Kidney (tissue), 14 donors: ENCODE data around the gene RDH12. TPM values are rescaled to one million over a fixed set of nuclear protein-coding genes. Genes with fewer than 3 reads are reported as not detected.

ENCODE experiments used
- DNase-seq, 5 donors: peaks; one replicate each; pipeline ENCODE4 v3.0.0-alpha.2; 2013 to 2020
- FAIRE-seq: peaks from 2 replicates; lab custom pipeline; 2012; peaks lifted over from hg19 to GRCh38; lab: Jason Lieb, UNC
- H3K27ac ChIP-seq, 2 donors: one replicate each; pipeline ENCODE4 v1.7.0; 2013; ENCODE audit warnings: low read depth in 2 of 2, low read length in 2 of 2, inconsistent platforms in 1 of 2
- H3K27me3 ChIP-seq: one replicate; pipeline ENCODE4 v1.7.1; 2013; ENCODE audit warnings: low read length, inconsistent platforms; ENCODE audit not compliant: control insufficient read depth, insufficient read depth
- H3K36me3 ChIP-seq, 3 donors: one replicate each; pipeline versions ENCODE4 v1.7.0 to v1.7.1; 2013; ENCODE audit warnings: low read length in 3 of 3, control low read depth in 1 of 3, inconsistent platforms in 1 of 3; ENCODE audit not compliant: insufficient read depth in 3 of 3, control insufficient read depth in 2 of 3
- H3K4me1 ChIP-seq, 3 donors: one replicate each; pipeline versions ENCODE4 v1.7.0 to v1.7.1; 2013; ENCODE audit warnings: low read length in 3 of 3, inconsistent platforms in 1 of 3, low read depth in 1 of 3; ENCODE audit not compliant: control insufficient read depth in 2 of 3, insufficient read depth in 2 of 3
- H3K4me3 ChIP-seq, 3 donors: one replicate each; pipeline versions ENCODE4 v1.7.0 to v1.8.1; 2013; ENCODE audit warnings: low read length in 3 of 3, control low read depth in 1 of 3, inconsistent platforms in 1 of 3
- H3K9ac ChIP-seq, 3 donors: one replicate each; pipeline versions ENCODE4 v1.7.0 to v1.7.1; 2013; ENCODE audit warnings: low read length in 3 of 3, control low read depth in 1 of 3, inconsistent platforms in 1 of 3
- H3K9me3 ChIP-seq, 3 donors: one replicate each; pipeline versions ENCODE4 v1.7.0 to v1.7.1; 2013; ENCODE audit warnings: low read length in 3 of 3, control low read depth in 1 of 3, inconsistent platforms in 1 of 3; ENCODE audit not compliant: control insufficient read depth in 2 of 3, insufficient read depth in 1 of 3
- intact Hi-C: fragments of 100-400 bp; cut with DNase I; formaldehyde crosslinking; loops from one replicate; pipeline ENCODE4 v1.11.1; 2022
- polyA plus RNA-seq: library from polyadenylated mRNA; stranded (reverse); fragments of 350-450 nt; fragmentation: Illumina TruSeq; extraction: RNeasy Lipid Tissue Mini Kit (QIAGEN cat#74804); gene quantifications from one replicate; pipeline ENCODE4 v1.2.3, GENCODE V29; 2014; ENCODE audit warnings: low read depth, low replicate concordance; ENCODE audit not compliant: insufficient read depth
- total RNA-seq: library from RNA; stranded (reverse); fragmentation: NEBNext Ultra II Directional; extraction: Animal tissue kit (Norgen Biotek cat#: 25700); gene quantifications from one replicate; pipeline ENCODE4 v1.2.1, GENCODE V29; 2021
- TF ChIP-seq, protein P1 (sequence below): IDR thresholded peaks from 3 replicates; pipeline ENCODE4 v1.5.1; 2012; ENCODE audit warnings: mild to moderate bottlenecking, moderate library complexity, borderline replicate concordance; ENCODE audit not compliant: insufficient read depth; ENCODE audit errors: extremely low read depth
- donor health status: control.
- donor health status: control.
- donor health status: control.
- donor health status: control.
- donor health status: control.
- donor health status: DM: yes; HTN: yes; CAD: no.
- donor health status: Normal renal cell carcinoma (clear cell type).

The RDH12 gene
- total and polyA plus RNA-seq, 2 donors from 2014 or later, result 0.22 to 10.0 TPM

- DNase-seq, result no peak
These were observed 58.2 kb downstream of the RDH12 start for GRCh38 chr14:67759916-67760315.

GRCh38 chr14:67762051-67762450 is 60.4 kb downstream of the RDH12 start:
- Histone ChIP-seq H3K9ac (no peak overlapping the region), H3K27me3 (no peaks in the 10 kb centered on the region), H3K36me3 (peaks cover 4 to 47% (median 28%) of the 10 kb centered on the region in 3 donors), H3K9me3 (no peaks in the 10 kb centered on the region), H3K4me3 (no peak overlapping the region), H3K27ac (no peak overlapping the region), H3K4me1 (no peaks in the 10 kb centered on the region)
- no peak for FAIRE-seq
- DNase-seq, result no peak
- intact Hi-C loops, result no loop called here
- TF ChIP-seq, protein P1, sequence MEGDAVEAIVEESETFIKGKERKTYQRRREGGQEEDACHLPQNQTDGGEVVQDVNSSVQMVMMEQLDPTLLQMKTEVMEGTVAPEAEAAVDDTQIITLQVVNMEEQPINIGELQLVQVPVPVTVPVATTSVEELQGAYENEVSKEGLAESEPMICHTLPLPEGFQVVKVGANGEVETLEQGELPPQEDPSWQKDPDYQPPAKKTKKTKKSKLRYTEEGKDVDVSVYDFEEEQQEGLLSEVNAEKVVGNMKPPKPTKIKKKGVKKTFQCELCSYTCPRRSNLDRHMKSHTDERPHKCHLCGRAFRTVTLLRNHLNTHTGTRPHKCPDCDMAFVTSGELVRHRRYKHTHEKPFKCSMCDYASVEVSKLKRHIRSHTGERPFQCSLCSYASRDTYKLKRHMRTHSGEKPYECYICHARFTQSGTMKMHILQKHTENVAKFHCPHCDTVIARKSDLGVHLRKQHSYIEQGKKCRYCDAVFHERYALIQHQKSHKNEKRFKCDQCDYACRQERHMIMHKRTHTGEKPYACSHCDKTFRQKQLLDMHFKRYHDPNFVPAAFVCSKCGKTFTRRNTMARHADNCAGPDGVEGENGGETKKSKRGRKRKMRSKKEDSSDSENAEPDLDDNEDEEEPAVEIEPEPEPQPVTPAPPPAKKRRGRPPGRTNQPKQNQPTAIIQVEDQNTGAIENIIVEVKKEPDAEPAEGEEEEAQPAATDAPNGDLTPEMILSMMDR, result no peak

More at GRCh38 chr14:67759916-67760315, 58.2 kb downstream of the RDH12 start:
- Histone ChIP-seq H3K4me1 (no peaks in the 10 kb centered on the region), H3K9ac (no peak overlapping the region), H3K9me3 (no peaks in the 10 kb centered on the region), H3K4me3 (no peak overlapping the region), H3K27me3 (no peaks in the 10 kb centered on the region), H3K36me3 (peaks cover 2 to 37% (median 30%) of the 10 kb centered on the region in 3 donors), H3K27ac (no peak overlapping the region)
- TF ChIP-seq, protein P1, result no peak
- FAIRE-seq, result no peak
- intact Hi-C loops, result no loop called here

- Histone ChIP-seq H3K4me1 (no peaks in the 10 kb centered on the region), H3K9ac (no peak overlapping the region), H3K9me3 (no peaks in the 10 kb centered on the region), H3K4me3 (no peak overlapping the region), H3K36me3 (peaks cover 7 to 55% (median 36%) of the 10 kb centered on the region in 3 donors), H3K27ac (no peak overlapping the region), H3K27me3 (no peaks in the 10 kb centered on the region)
- FAIRE-seq (no peak), DNase-seq (no peak)
- intact Hi-C loops, result no loop called here
- TF ChIP-seq, protein P1, result no peak
These were observed 61.6 kb downstream of the RDH12 start for GRCh38 chr14:67763158-67763822.
